ENCODE data around the gene OBSL1.

The OBSL1 gene

GRCh38 chr2:219612577-219613286 is 41.4 kb upstream of the OBSL1 start:
- TF ChIP-seq EZH2phosphoT487 (IDR thresholded peaks at IDR 0.05; ENCODE audit: borderline replicate concordance), result no peak
- no peak for TF ChIP-seq CTCF (conservative IDR thresholded peaks at IDR 0.05; ENCODE audit: low read length)
- no peaks in the 10 kb centered on the region for H3F3A ChIP-seq (ENCODE audit: low read depth)
- no peaks in the 10 kb centered on the region for H3K27me3 ChIP-seq (ENCODE audit: insufficient read depth, low read length, poor library complexity, severe bottlenecking)
- H3K4me2 ChIP-seq (ENCODE audit: low read depth, low read length, poor library complexity, severe bottlenecking), result no peak overlapping the region
- H3K79me2 ChIP-seq (ENCODE audit: insufficient read depth, low read length), result no peaks in the 10 kb centered on the region
- no peaks in the 10 kb centered on the region for H3K9me3 ChIP-seq (ENCODE audit: insufficient read depth, low read depth, low read length)
- no peaks in the 10 kb centered on the region for H3K9me2 ChIP-seq (replicated peaks; ENCODE audit: low read depth, low read length)
- no peak overlapping the region for H3K4me3 ChIP-seq (ENCODE audit: low read length, poor library complexity, severe bottlenecking)
- no peak overlapping the region for H2AFZ ChIP-seq (ENCODE audit: low read length)
- H3K9ac ChIP-seq (ENCODE audit: low read depth, low read length, poor library complexity, severe bottlenecking), result no peak overlapping the region
- no peaks in the 10 kb centered on the region for H4K20me1 ChIP-seq (ENCODE audit: insufficient read depth, low read length, poor library complexity, severe bottlenecking)
- H3K4me1 ChIP-seq (ENCODE audit: insufficient read depth, low read length, poor library complexity, severe bottlenecking), result no peaks in the 10 kb centered on the region
- H3K36me3 ChIP-seq (ENCODE audit: insufficient read depth, low read length), result peaks cover 5% of the 10 kb centered on the region; the same call in 1 of the 2 replicates

GRCh38 chr2:219611866-219612576 is 40.7 kb upstream of the OBSL1 start:
- H4K20me1 ChIP-seq (ENCODE audit: insufficient read depth, low read length, poor library complexity, severe bottlenecking), result no peaks in the 10 kb centered on the region
- H3K27me3 ChIP-seq (ENCODE audit: insufficient read depth, low read length, poor library complexity, severe bottlenecking), result no peaks in the 10 kb centered on the region
- no peak overlapping the region for H3K4me2 ChIP-seq (ENCODE audit: low read depth, low read length, poor library complexity, severe bottlenecking)
- H2AFZ ChIP-seq (ENCODE audit: low read length), result no peak overlapping the region
- H3F3A ChIP-seq (ENCODE audit: low read depth), result no peaks in the 10 kb centered on the region
- no peaks in the 10 kb centered on the region for H3K79me2 ChIP-seq (ENCODE audit: insufficient read depth, low read length)
- no peak overlapping the region for H3K4me3 ChIP-seq (ENCODE audit: low read length, poor library complexity, severe bottlenecking)
- TF ChIP-seq EZH2phosphoT487 (IDR thresholded peaks at IDR 0.05; ENCODE audit: borderline replicate concordance) (no peak), CTCF (conservative IDR thresholded peaks at IDR 0.05; ENCODE audit: low read length) (no peak)
- no peaks in the 10 kb centered on the region for H3K9me2 ChIP-seq (replicated peaks; ENCODE audit: low read depth, low read length)
- no peaks in the 10 kb centered on the region for H3K9me3 ChIP-seq (ENCODE audit: insufficient read depth, low read depth, low read length)
- no peak overlapping the region for H3K9ac ChIP-seq (ENCODE audit: low read depth, low read length, poor library complexity, severe bottlenecking)
- H3K36me3 ChIP-seq (ENCODE audit: insufficient read depth, low read length), result peaks cover 7% of the 10 kb centered on the region; the same call in 1 of the 2 replicates
- no peaks in the 10 kb centered on the region for H3K4me1 ChIP-seq (ENCODE audit: insufficient read depth, low read length, poor library complexity, severe bottlenecking)

GRCh38 chr2:219611306-219611705 is 40.0 kb upstream of the OBSL1 start:
- no peak overlapping the region for H2AFZ ChIP-seq (ENCODE audit: low read length)
- peaks cover 11% of the 10 kb centered on the region; the same call in 1 of the 2 replicates for H3K36me3 ChIP-seq (ENCODE audit: insufficient read depth, low read length)
- no peaks in the 10 kb centered on the region for H4K20me1 ChIP-seq (ENCODE audit: insufficient read depth, low read length, poor library complexity, severe bottlenecking)
- TF ChIP-seq EZH2phosphoT487 (IDR thresholded peaks at IDR 0.05; ENCODE audit: borderline replicate concordance) (no peak), CTCF (conservative IDR thresholded peaks at IDR 0.05; ENCODE audit: low read length) (no peak)
- H3K9me2 ChIP-seq (replicated peaks; ENCODE audit: low read depth, low read length), result no peaks in the 10 kb centered on the region
- no peaks in the 10 kb centered on the region for H3F3A ChIP-seq (ENCODE audit: low read depth)
- no peaks in the 10 kb centered on the region for H3K79me2 ChIP-seq (ENCODE audit: insufficient read depth, low read length)
- no peaks in the 10 kb centered on the region for H3K27me3 ChIP-seq (ENCODE audit: insufficient read depth, low read length, poor library complexity, severe bottlenecking)
- no peak overlapping the region for H3K9ac ChIP-seq (ENCODE audit: low read depth, low read length, poor library complexity, severe bottlenecking)
- H3K4me1 ChIP-seq (ENCODE audit: insufficient read depth, low read length, poor library complexity, severe bottlenecking), result no peaks in the 10 kb centered on the region
- H3K4me3 ChIP-seq (ENCODE audit: low read length, poor library complexity, severe bottlenecking), result no peak overlapping the region
- no peak overlapping the region for H3K4me2 ChIP-seq (ENCODE audit: low read depth, low read length, poor library complexity, severe bottlenecking)
- no peaks in the 10 kb centered on the region for H3K9me3 ChIP-seq (ENCODE audit: insufficient read depth, low read depth, low read length)
